NB4 (cell line): Measurements from ENCODE around the gene ADI1.

Experiments
- MAX ChIP-seq: IDR thresholded peaks from 2 replicates; pipeline ENCODE4 v1.6.1; 2011; ENCODE audit warnings: low read depth, low read length
- MYC ChIP-seq: IDR thresholded peaks from 2 replicates; pipeline ENCODE4 v1.6.1; 2011; ENCODE audit warnings: low read depth, low read length
- POLR2A ChIP-seq: IDR thresholded peaks from 2 replicates; pipeline ENCODE4 v1.6.1; 2011; ENCODE audit warnings: mild to moderate bottlenecking; ENCODE audit not compliant: insufficient read length; ENCODE audit errors: extremely low read depth
- TF ChIP-seq, protein P1 (sequence below): IDR thresholded peaks from one replicate; pipeline ENCODE4 v1.5.1; 2012; ENCODE audit warnings: low read depth, low read length

DNA sequence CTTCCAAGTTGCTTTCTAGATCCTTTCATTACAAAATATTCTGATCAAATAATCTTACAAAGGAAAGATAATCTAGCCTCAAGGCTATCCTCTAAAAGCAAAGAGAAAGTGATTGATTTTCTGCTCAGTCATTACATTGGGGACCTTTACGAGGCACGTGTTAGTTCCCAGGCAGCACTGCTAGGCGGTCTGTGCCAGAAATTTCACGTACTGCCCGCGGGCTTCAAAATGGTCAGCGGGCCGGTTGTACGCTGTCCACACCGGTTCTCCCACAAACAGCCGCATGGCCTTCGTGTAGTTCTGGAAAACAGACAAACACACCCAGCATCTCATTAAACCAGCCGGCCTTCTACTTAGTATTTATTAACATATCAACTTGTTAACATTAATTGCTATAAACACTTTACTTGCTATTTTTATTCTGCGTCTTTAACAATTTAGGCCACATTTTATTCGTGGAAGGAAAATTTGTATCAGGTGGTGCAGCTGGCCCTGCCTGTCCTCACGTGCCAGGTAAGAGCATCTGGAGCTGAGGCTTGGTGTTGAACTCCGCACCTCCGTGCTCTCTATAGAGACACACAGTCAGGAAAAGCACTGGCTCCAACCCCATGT is 20.4 kb downstream of the ADI1 start:
- TF ChIP-seq, protein P1, sequence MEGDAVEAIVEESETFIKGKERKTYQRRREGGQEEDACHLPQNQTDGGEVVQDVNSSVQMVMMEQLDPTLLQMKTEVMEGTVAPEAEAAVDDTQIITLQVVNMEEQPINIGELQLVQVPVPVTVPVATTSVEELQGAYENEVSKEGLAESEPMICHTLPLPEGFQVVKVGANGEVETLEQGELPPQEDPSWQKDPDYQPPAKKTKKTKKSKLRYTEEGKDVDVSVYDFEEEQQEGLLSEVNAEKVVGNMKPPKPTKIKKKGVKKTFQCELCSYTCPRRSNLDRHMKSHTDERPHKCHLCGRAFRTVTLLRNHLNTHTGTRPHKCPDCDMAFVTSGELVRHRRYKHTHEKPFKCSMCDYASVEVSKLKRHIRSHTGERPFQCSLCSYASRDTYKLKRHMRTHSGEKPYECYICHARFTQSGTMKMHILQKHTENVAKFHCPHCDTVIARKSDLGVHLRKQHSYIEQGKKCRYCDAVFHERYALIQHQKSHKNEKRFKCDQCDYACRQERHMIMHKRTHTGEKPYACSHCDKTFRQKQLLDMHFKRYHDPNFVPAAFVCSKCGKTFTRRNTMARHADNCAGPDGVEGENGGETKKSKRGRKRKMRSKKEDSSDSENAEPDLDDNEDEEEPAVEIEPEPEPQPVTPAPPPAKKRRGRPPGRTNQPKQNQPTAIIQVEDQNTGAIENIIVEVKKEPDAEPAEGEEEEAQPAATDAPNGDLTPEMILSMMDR = no peak
- TF ChIP-seq POLR2A (no peak), MYC (no peak), MAX (no peak)
